H1 (cell line): ENCODE measurements around the gene EXOG. TPM values are rescaled to one million over a fixed set of nuclear protein-coding genes. Genes with fewer than 3 reads are reported as not detected.

Experiments used
- CTCF ChIA-PET: fragments of 300-600 bp; sonication (Branson Sonifier 250); formaldehyde crosslinking; loops from one replicate; lab custom pipeline; 2021; ENCODE audit not compliant: partially characterized antibody; lab: Charles Lee
- POLR2A ChIA-PET: fragments of 300-600 bp; sonication (Branson Sonifier 250); formaldehyde crosslinking; loops from one replicate; lab custom pipeline; 2021; ENCODE audit warnings: inconsistent platforms; ENCODE audit not compliant: partially characterized antibody; lab: Charles Lee
- DNase-seq, 2 experiments: peaks; one replicate each; pipeline versions ENCODE4 v3.0.0 to v3.0.0-alpha.2; 2010 to 2022; ENCODE audit warnings: low spot score in 2 of 2, low read depth in 1 of 2, mixed read lengths in 1 of 2
- FAIRE-seq: peaks from 2 replicates; lab custom pipeline; 2011; peaks lifted over from hg19 to GRCh38; lab: Jason Lieb, UNC
- H2AFZ ChIP-seq: 2 replicates; pipeline ENCODE4 v1.8.1; 2012; ENCODE audit warnings: low read length, inconsistent platforms
- H2AK5ac ChIP-seq: 2 replicates; pipeline ENCODE4 v1.6.1; 2013; ENCODE audit warnings: low read depth, low read length
- H2BK120ac ChIP-seq: replicated peaks from 2 replicates; pipeline ENCODE3; 2013; ENCODE audit warnings: low read depth, low read length, inconsistent platforms
- H2BK12ac ChIP-seq: 2 replicates; pipeline ENCODE4 v1.6.1; 2013; ENCODE audit warnings: low read depth, low read length
- H2BK15ac ChIP-seq: 2 replicates; pipeline ENCODE4 v1.6.1; 2013; ENCODE audit warnings: low read length
- H2BK20ac ChIP-seq: 2 replicates; pipeline ENCODE4 v1.6.1; 2013; ENCODE audit warnings: low read length
- H2BK5ac ChIP-seq: 2 replicates; pipeline ENCODE4 v1.6.1; 2013; ENCODE audit warnings: low read depth, low read length
- H3K14ac ChIP-seq: 2 replicates; pipeline ENCODE4 v1.6.1; 2013; ENCODE audit warnings: inconsistent platforms; ENCODE audit not compliant: insufficient read length
- H3K18ac ChIP-seq: 2 replicates; pipeline ENCODE4 v1.6.1; 2013; ENCODE audit warnings: low read length; ENCODE audit errors: extremely low read depth
- H3K23ac ChIP-seq: 2 replicates; pipeline ENCODE4 v1.6.1; 2013; ENCODE audit warnings: inconsistent platforms; ENCODE audit not compliant: insufficient read length
- H3K23me2 ChIP-seq: 2 replicates; pipeline ENCODE4 v1.6.1; 2013; ENCODE audit warnings: low read depth, low read length
- H3K27ac ChIP-seq: 2 replicates; pipeline ENCODE4 v1.6.1; 2011; ENCODE audit warnings: low read depth, low read length, inconsistent platforms
- H3K27me3 ChIP-seq, 4 experiments: replicated peaks in 1 of 4; 1 replicate in 1 of 4; 2 replicates in 3 of 4; pipeline versions ENCODE4 v1.6.1 to v1.8.1; 2011 to 2013; ENCODE audit warnings: low read length in 3 of 4, mild to moderate bottlenecking in 3 of 4, inconsistent platforms in 2 of 4, mixed read lengths in 2 of 4, moderate library complexity in 1 of 4; ENCODE audit not compliant: control insufficient read depth in 3 of 4, insufficient read depth in 3 of 4; ENCODE audit errors: extremely low read depth in 1 of 4
- H3K36me3 ChIP-seq, 4 experiments: 2 replicates each; pipeline versions ENCODE4 v1.6.1 to v1.8.1; 2011 to 2013; ENCODE audit warnings: mild to moderate bottlenecking in 4 of 4, low read length in 3 of 4, moderate library complexity in 2 of 4, control low read depth in 1 of 4, inconsistent platforms in 1 of 4; ENCODE audit not compliant: insufficient read depth in 4 of 4, control insufficient read depth in 2 of 4
- H3K4ac ChIP-seq: replicated peaks from 2 replicates; pipeline ENCODE3; 2013; ENCODE audit warnings: low read length, low read depth, mixed read lengths, inconsistent platforms; ENCODE audit not compliant: insufficient read length
- H3K4me1 ChIP-seq, 4 experiments: replicated peaks in 1 of 4; 1 replicate in 1 of 4; 2 replicates in 3 of 4; pipeline versions ENCODE4 v1.6.1 to v1.8.1; 2011 to 2013; ENCODE audit warnings: low read length in 3 of 4, inconsistent platforms in 2 of 4, mixed read lengths in 1 of 4; ENCODE audit not compliant: insufficient read depth in 4 of 4, control insufficient read depth in 3 of 4
- H3K4me2 ChIP-seq, 2 experiments: 2 replicates each; pipeline versions ENCODE4 v1.6.1 to v1.8.1; 2011 to 2013; ENCODE audit warnings: low read depth in 2 of 2, low read length in 2 of 2, control low read depth in 1 of 2, inconsistent platforms in 1 of 2, mild to moderate bottlenecking in 1 of 2; ENCODE audit not compliant: insufficient read depth in 1 of 2
- H3K4me3 ChIP-seq, 4 experiments: fragments of 200-600, 300-600 bp in 1 of 4; sonication (generic), shearing (Covaris generic), sonication (Bioruptor Twin) in 1 of 4; 2 replicates each; pipeline versions ENCODE4 v1.5.1 to v1.8.1; 2011 to 2016; ENCODE audit warnings: low read length in 4 of 4, low read depth in 3 of 4, control low read depth in 2 of 4, inconsistent platforms in 2 of 4, mild to moderate bottlenecking in 2 of 4, mixed read lengths in 1 of 4, moderate library complexity in 1 of 4; ENCODE audit not compliant: insufficient read depth in 2 of 4; ENCODE audit errors: extremely low read depth in 1 of 4
- H3K56ac ChIP-seq: replicated peaks from 2 replicates; pipeline ENCODE3; 2013; ENCODE audit warnings: low read depth, mild to moderate bottlenecking, mixed read lengths, low read length, inconsistent platforms; ENCODE audit not compliant: insufficient read length
- H3K79me1 ChIP-seq: 2 replicates; pipeline ENCODE4 v1.6.1; 2013; ENCODE audit warnings: low read depth, low read length, control low read depth
- H3K79me2 ChIP-seq, 2 experiments: 2 replicates each; pipeline versions ENCODE4 v1.6.1 to v1.8.1; 2012 to 2013; ENCODE audit warnings: low read length in 2 of 2, mild to moderate bottlenecking in 2 of 2, inconsistent platforms in 1 of 2; ENCODE audit not compliant: insufficient read depth in 2 of 2, control insufficient read depth in 1 of 2
- H3K9ac ChIP-seq, 4 experiments: replicated peaks in 1 of 4; 1 replicate in 1 of 4; 2 replicates in 3 of 4; pipeline versions ENCODE4 v1.6.1 to v1.8.1; 2011 to 2013; ENCODE audit warnings: low read depth in 3 of 4, low read length in 3 of 4, control low read depth in 2 of 4, mild to moderate bottlenecking in 2 of 4, moderate library complexity in 2 of 4, inconsistent platforms in 1 of 4; ENCODE audit errors: extremely low read depth in 1 of 4
- H3K9me3 ChIP-seq, 2 experiments: 2 replicates each; pipeline versions ENCODE4 v1.6.1 to v1.8.1; 2012 to 2013; ENCODE audit warnings: mild to moderate bottlenecking in 2 of 2, moderate library complexity in 2 of 2, control low read depth in 1 of 2, inconsistent platforms in 1 of 2, low read depth in 1 of 2, low read length in 1 of 2, mixed read lengths in 1 of 2; ENCODE audit not compliant: insufficient read depth in 2 of 2
- H4K20me1 ChIP-seq, 2 experiments: replicated peaks in 1 of 2; 2 replicates each; pipeline versions ENCODE3 to v1.8.1; 2011 to 2013; ENCODE audit warnings: inconsistent platforms in 2 of 2, low read length in 2 of 2, mild to moderate bottlenecking in 1 of 2; ENCODE audit not compliant: insufficient read depth in 2 of 2, control insufficient read depth in 1 of 2
- H4K5ac ChIP-seq: 2 replicates; pipeline ENCODE4 v1.6.1; 2013; ENCODE audit warnings: low read length, low read depth, mixed read lengths, inconsistent platforms; ENCODE audit not compliant: insufficient read length
- H4K8ac ChIP-seq: 2 replicates; pipeline ENCODE4 v1.8.0; 2013; ENCODE audit warnings: mild to moderate bottlenecking, moderate library complexity, low read length, inconsistent platforms; ENCODE audit not compliant: insufficient read depth; ENCODE audit errors: extremely low read depth
- H4K91ac ChIP-seq: replicated peaks from 2 replicates; pipeline ENCODE3; 2013; ENCODE audit warnings: low read length, mixed read lengths, inconsistent platforms; ENCODE audit not compliant: insufficient read length
- ATF2 ChIP-seq: IDR thresholded peaks from 2 replicates; pipeline ENCODE4 v1.6.1; 2012; ENCODE audit warnings: low read length, inconsistent platforms
- BCL11A ChIP-seq, 2 experiments: IDR thresholded peaks; one replicate each; pipeline ENCODE4 v1.6.1; 2011; ENCODE audit warnings: low read depth in 2 of 2, low read length in 2 of 2, mild to moderate bottlenecking in 2 of 2
- E2F6 ChIP-seq: IDR thresholded peaks from 2 replicates; pipeline ENCODE4 v1.6.1; 2012; ENCODE audit warnings: inconsistent platforms
- GTF2F1 ChIP-seq: IDR thresholded peaks from 2 replicates; pipeline ENCODE4 v1.6.1; 2012; ENCODE audit warnings: low read depth, low read length, improper control_type of control experiment, borderline replicate concordance
- JUN ChIP-seq: IDR thresholded peaks from 2 replicates; pipeline ENCODE4 v1.6.1; 2011; ENCODE audit warnings: low read depth, mild to moderate bottlenecking, improper control_type of control experiment, low read length
- POU5F1 ChIP-seq: IDR thresholded peaks from 2 replicates; pipeline ENCODE4 v1.6.1; 2011; ENCODE audit warnings: low read depth, mild to moderate bottlenecking, low read length, moderate library complexity
- RBBP5 ChIP-seq: IDR thresholded peaks from 2 replicates; pipeline ENCODE4 v1.7.1; 2012; ENCODE audit warnings: low read depth, mild to moderate bottlenecking, inconsistent platforms, low read length, moderate library complexity, borderline replicate concordance
- SIRT6 ChIP-seq: IDR thresholded peaks from one replicate; pipeline ENCODE4 v1.7.1; 2012; ENCODE audit warnings: low read length, inconsistent platforms
- USF2 ChIP-seq: IDR thresholded peaks from 2 replicates; pipeline ENCODE4 v1.6.1; 2011; ENCODE audit warnings: low read length, improper control_type of control experiment
- WGBS, 2 experiments: shearing (Covaris generic) in 1 of 2; methylation state at CpG; one replicate each; pipeline versions ENCODE4 v1.1.6 to v1.1.7; 2013 to 2015; ENCODE audit warnings: low lambda C conversion rate in 2 of 2, mixed read lengths in 2 of 2, inconsistent platforms in 1 of 2, low coverage in 1 of 2, missing lambda C conversion rate in 1 of 2; ENCODE audit not compliant: insufficient replicate concordance in 2 of 2, insufficient coverage in 1 of 2, insufficient read length in 1 of 2; ENCODE audit errors: extremely low coverage in 1 of 2, missing lambda C conversion rate in 1 of 2; 5-methylcytosine and 5-hydroxymethylcytosine counted together
- polyA plus RNA-seq, 7 experiments: library from polyadenylated mRNA; depleted of rRNA in 3 of 7; stranded (reverse) in 5 of 7; unstranded in 2 of 7; fragments of >200 nt in 5 of 7; fragments of 200-250 nt in 2 of 7; gene quantifications; 1 replicate in 5 of 7; 2 replicates in 1 of 7; 4 replicates in 1 of 7; pipeline versions ENCODE4 v1.2.1 to v1.2.3, GENCODE V29; 2011 to 2013; ENCODE audit warnings: missing spikeins in 2 of 7, mixed read lengths in 2 of 7
- total RNA-seq: library from RNA; stranded (reverse); fragmentation: NEBNext Ultra II Directional; extraction: Animal tissue kit (Norgen Biotek cat#: 25700); gene quantifications from 2 replicates; pipeline ENCODE4 v1.2.1, GENCODE V29; 2021

The EXOG gene
- total and polyA plus RNA-seq, 2 of the 8 experiments (the other 6 are each of a cell fraction or from before 2014, with no cell fraction given): 7.2 to 12.9 TPM

- Histone ChIP-seq H4K8ac (no peak overlapping the region), H2BK120ac (no peak overlapping the region), H3K23ac (no peak overlapping the region), H3K9ac (no peak overlapping the region), H3K14ac (no peak overlapping the region), H2BK20ac (no peak overlapping the region), H2BK15ac (no peak overlapping the region), H2AFZ (no peak overlapping the region), H3K4me2 (no peak overlapping the region), H3K4me3 (no peak overlapping the region), H3K79me1 (no peaks in the 10 kb centered on the region), H3K27ac (no peak overlapping the region), H3K4ac (no peak overlapping the region), H3K79me2 (no peaks in the 10 kb centered on the region), H4K91ac (peak overlapping the region; percentile 37), H2BK5ac (peak overlapping the region; percentile 56; the same call in 1 of the 2 replicates), H4K5ac (no peak overlapping the region), H3K18ac (no peak overlapping the region), H3K56ac (no peak overlapping the region), H3K27me3 (no peaks in the 10 kb centered on the region), H4K20me1 (peaks cover 0 to 2% of the 10 kb centered on the region in 2 experiments), H2BK12ac (0 out of 2 replicates have a peak overlapping the region, but pooled peaks have one; percentile 17), H3K9me3 (peaks cover 4 to 11% of the 10 kb centered on the region in 2 experiments; a peak in 3 of 4 replicates), H3K36me3 (no peaks in the 10 kb centered on the region), H3K4me1 (peaks cover 0 to 9% (median 2%) of the 10 kb centered on the region in 4 experiments; a peak in 5 of 7 replicates), H2AK5ac (no peak overlapping the region; the same call in 1 of the 2 replicates), H3K23me2 (no peaks in the 10 kb centered on the region)
- no peak for DNase-seq
- 77% methylated on average over 8 of the region's 8 CpGs; no CpG with 5 or more reads in 1 of the 2 experiments for WGBS, 2 experiments
- no peak for FAIRE-seq
- POLR2A ChIA-PET: interaction anchor here (1.6 kb wide), 1 partner anchor 77 kb away, joined by 3 read pairs; no protein-coding TSS in a partner anchor
- CTCF ChIA-PET: interaction anchor here (0.7 to 3.4 kb wide), 10 partner anchors 9 to 124 kb away, joined by 3 to 13 read pairs (median 4); no protein-coding TSS in a partner anchor
- TF ChIP-seq BCL11A (IDR thresholded peaks at IDR 0.05; ENCODE audit: low read depth in 2 of 2, low read length in 2 of 2) (no peak), USF2 (no peak), E2F6 (no peak), RBBP5 (no peak), JUN (no peak), ATF2 (no peak), GTF2F1 (no peak), POU5F1 (no peak), SIRT6 (no peak)
Observed at GRCh38 chr3:38538773-38539353, 42.7 kb downstream of the EXOG start.
